ENCODE measurements around the gene ZDHHC18. TPM values are rescaled to one million over a fixed set of nuclear protein-coding genes. Genes with fewer than 3 reads are reported as not detected.

Gene ZDHHC18
- total RNA-seq, 4 donors from 2014 or later: 21.4 to 40.3 (median 31.7) TPM

DNA sequence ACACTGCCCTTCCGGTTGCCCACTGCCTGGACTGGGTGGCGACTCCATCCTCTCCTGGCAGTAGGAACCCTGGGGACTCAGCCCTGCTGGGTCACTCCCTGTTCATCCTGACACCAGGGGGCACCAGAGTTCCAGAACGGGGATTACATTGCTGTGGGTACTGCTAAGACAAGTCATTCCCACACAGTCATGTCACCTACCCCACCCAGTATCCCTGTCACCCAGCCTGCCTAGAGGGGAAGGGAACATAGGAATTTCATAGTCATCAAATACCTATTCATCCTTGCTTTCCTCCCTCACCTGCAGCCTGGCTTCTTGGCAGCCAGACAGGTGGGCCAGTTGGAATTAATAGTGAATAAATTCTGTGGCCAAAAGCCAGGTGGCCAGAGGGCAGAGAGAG, 26.7 kb downstream of the ZDHHC18 start:
- TF ChIP-seq, protein P1, sequence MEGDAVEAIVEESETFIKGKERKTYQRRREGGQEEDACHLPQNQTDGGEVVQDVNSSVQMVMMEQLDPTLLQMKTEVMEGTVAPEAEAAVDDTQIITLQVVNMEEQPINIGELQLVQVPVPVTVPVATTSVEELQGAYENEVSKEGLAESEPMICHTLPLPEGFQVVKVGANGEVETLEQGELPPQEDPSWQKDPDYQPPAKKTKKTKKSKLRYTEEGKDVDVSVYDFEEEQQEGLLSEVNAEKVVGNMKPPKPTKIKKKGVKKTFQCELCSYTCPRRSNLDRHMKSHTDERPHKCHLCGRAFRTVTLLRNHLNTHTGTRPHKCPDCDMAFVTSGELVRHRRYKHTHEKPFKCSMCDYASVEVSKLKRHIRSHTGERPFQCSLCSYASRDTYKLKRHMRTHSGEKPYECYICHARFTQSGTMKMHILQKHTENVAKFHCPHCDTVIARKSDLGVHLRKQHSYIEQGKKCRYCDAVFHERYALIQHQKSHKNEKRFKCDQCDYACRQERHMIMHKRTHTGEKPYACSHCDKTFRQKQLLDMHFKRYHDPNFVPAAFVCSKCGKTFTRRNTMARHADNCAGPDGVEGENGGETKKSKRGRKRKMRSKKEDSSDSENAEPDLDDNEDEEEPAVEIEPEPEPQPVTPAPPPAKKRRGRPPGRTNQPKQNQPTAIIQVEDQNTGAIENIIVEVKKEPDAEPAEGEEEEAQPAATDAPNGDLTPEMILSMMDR (IDR thresholded peaks at IDR 0.05; ENCODE audit: low read depth): no peak

DNA sequence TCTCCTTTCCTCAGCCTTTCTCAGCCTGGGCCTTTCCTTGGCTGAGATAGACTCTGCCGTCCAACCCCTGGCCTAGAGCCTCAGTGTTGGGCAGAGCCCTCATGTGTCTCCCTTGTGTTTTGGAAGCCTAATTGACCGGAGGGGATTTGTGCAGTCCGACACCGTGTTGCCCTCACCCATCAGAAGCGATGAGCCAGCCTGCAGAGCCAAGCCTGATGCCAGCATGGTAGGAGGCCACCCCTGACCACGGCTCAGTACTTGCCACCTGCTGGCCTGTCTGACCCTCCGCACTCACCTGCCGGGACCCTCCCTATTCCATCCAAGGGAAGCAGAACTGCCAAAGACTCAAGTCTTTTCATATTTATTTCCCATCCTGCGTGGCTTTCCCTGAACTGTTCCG, 27.1 kb downstream of the ZDHHC18 start:
- TF ChIP-seq, protein P1 (IDR thresholded peaks at IDR 0.05; ENCODE audit: low read depth): no peak

DNA sequence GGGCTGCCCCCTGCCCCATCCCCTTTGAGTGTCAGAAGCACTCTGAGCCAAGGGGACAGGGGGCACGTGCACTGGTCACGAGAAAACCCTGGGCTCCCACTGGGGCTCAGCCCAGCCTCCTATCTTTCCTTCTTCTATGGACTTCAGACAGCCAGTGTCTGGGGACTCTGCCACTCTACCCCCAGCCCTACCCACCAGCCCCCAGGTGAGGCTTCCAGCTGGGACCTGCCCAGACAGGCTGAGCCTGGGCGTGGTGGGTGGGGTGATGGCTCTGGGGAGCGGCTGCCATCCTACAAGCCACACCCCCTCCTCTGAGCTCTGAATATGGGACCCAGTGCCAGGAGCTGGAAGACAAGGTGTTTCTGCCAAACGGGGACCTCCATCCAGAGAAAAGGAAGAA, 28.4 kb downstream of the ZDHHC18 start:
- TF ChIP-seq, protein P1 (IDR thresholded peaks at IDR 0.05; ENCODE audit: low read depth): no peak

DNA sequence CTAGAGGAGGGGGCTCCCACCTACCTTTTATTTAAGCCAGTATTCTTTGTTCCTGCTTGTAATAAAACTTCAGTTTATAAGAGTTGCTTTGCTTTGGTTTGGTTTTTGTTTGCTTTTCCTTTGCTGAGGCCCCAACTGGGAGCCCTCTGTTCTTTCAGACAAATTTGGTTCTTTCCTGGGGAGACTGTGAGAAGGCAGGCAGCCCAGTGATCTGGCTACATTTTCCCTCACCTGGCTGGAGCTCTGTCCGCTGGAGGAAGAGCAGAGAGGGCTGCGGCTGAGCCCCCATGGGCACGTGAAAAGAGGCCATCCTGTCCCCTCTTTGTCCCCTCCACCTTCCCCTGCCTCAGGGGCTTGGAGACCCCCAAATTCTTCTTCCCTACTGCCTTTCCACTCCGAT, 29.1 kb downstream of the ZDHHC18 start:
- TF ChIP-seq, protein P1 (IDR thresholded peaks at IDR 0.05; ENCODE audit: low read depth): no peak

DNA sequence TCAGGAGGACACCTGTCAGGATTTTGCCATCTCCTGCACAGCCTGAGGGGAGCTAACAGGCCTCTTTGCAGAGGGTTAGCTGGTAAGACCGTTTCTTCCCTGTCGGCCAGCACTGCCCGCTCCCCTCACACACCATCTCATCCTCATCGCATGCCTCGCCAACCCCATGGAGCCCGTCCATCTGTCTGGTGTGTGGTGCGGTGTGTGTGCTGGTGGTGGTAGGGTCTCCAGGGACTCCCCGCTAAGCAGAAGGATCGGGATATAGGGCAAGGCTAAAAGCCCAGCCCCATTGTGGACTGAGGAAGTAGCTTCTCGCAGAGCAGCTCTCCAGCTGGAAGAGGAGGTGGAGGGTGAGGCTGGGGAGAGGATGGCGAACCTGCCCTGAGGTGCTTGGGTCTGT, 29.7 kb downstream of the ZDHHC18 start:
- TF ChIP-seq, protein P1 (IDR thresholded peaks at IDR 0.05; ENCODE audit: low read depth): no peak

DNA sequence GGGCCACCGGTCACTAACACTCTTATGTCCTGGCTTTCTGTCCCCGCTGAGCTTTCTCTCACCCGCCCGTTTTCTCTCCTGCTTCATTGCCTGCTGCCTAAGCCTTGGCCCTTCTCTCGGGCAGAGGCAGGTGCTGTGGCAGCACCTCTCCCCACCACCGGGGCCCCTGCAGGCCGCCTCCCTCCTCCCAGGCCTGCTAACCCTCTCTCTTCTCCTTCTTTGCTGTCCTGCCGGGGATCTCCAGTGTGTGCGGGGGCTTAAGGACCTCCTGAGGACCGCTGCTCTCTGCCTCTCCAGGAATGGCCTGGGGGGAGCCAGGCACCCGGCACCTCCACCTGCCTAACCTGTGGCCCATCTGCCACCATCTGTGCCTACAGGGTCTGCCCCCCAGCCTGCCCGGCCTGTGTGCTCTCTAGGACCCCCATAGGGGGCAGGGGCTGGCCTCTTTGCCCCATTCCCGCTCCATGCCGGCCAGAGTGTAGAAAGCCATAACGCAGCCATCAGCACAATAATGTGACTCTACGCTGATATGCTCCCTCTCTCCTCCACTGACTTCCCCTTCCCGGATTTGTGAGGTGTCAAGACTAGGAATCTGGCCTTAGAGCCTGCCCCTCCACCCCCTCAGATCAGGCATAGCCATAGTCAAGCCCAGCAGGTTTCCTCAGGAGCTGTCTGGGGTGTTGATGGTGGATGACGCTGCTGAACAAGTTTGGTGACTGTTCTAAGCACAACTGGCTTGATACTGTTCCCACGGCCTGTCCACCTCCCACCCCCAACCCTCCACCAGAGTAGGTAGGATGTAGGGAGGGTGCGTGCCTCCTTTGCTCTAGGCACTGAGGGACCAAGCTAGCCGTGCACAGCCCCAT, 30.3 kb downstream of the ZDHHC18 start:
- TF ChIP-seq, protein P1 (IDR thresholded peaks at IDR 0.05; ENCODE audit: low read depth): no peak

DNA sequence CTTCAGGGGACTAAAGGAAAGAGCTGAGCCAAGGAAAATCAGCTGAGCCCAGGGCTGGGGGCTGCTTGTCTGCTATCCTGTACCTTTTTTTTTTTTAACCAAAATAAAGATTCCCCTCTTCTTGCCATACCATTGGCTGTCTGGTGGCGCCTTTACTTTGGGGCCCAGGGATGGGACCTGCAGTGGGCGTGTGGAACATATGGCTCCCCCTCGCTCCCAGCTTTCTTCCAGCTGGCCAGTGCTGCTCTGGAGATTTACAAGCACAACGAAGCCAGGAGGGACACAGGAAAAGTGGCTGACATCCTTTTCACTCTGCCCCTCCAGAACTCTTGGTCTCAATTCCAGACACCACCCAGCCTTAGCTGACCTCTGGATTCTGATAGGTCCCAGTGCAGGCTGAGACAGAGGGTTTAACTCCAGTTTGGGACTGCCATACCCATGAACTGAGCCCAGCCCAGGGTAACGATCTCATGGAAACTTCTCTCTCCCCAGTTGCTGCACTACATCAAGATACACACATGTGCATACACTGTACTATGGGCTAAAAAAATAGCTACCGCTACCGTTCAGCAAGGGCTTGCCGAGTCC, 31.1 kb downstream of the ZDHHC18 start:
- TF ChIP-seq, protein P1 (IDR thresholded peaks at IDR 0.05; ENCODE audit: low read depth): no peak

All from subcutaneous adipose tissue (tissue), 4 donors.